Endothelial cell of umbilical vein (primary cell): ENCODE measurements around the gene DRICH1. TPM values are rescaled to one million over a fixed set of nuclear protein-coding genes. Genes with fewer than 3 reads are reported as not detected.

Source experiments
- BruUV-seq: library from RNA; stranded (reverse); fragments of 400-500 nt; replicated peaks from 2 replicates; lab custom pipeline; 2021; lab: Mats Ljungman, UMichigan
- CTCF ChIA-PET: fragments of 300-600, 350-600 bp; sonication (Branson Sonifier 250); formaldehyde crosslinking; loops from one replicate; lab custom pipeline; 2021; ENCODE audit warnings: antibody characterized with exemption, inconsistent platforms; lab: Charles Lee
- POLR2A ChIA-PET: fragments of 300-600, 350-600 bp; sonication (Branson Sonifier 250); formaldehyde crosslinking; loops from one replicate; lab custom pipeline; 2021; ENCODE audit warnings: antibody characterized with exemption, inconsistent platforms; lab: Charles Lee
- DNase-seq: peaks from one replicate; pipeline ENCODE4 v3.0.0-alpha.2; 2011; ENCODE audit warnings: low read depth, low spot score
- FAIRE-seq: peaks from 2 replicates; lab custom pipeline; 2011; peaks lifted over from hg19 to GRCh38; lab: Jason Lieb, UNC
- H2AFZ ChIP-seq: 2 replicates; pipeline ENCODE4 v1.6.0; 2012; ENCODE audit warnings: low read depth, low read length, control low read depth, inconsistent platforms
- H3K27ac ChIP-seq: 2 replicates; pipeline ENCODE4 v1.5.1; 2011; ENCODE audit warnings: low read depth, mild to moderate bottlenecking, control low read depth, low read length, moderate library complexity; ENCODE audit not compliant: insufficient read depth
- H3K27me3 ChIP-seq, 2 experiments: 2 replicates each; pipeline versions ENCODE4 v1.6.0 to v1.6.1; 2011; ENCODE audit warnings: low read length in 2 of 2, mixed read lengths in 1 of 2; ENCODE audit not compliant: control insufficient read depth in 2 of 2, insufficient read depth in 2 of 2
- H3K36me3 ChIP-seq, 2 experiments: 2 replicates in 1 of 2; 3 replicates in 1 of 2; pipeline ENCODE4 v1.5.1; 2011; ENCODE audit warnings: low read length in 2 of 2, mild to moderate bottlenecking in 1 of 2, moderate library complexity in 1 of 2; ENCODE audit not compliant: control insufficient read depth in 2 of 2, insufficient read depth in 2 of 2; ENCODE audit errors: extremely low read depth in 1 of 2
- H3K4me1 ChIP-seq: 3 replicates; pipeline ENCODE4 v1.5.1; 2011; ENCODE audit warnings: mild to moderate bottlenecking, low read length; ENCODE audit not compliant: control insufficient read depth, insufficient read depth; ENCODE audit errors: extremely low read depth
- H3K4me2 ChIP-seq: 2 replicates; pipeline ENCODE4 v1.6.1; 2011; ENCODE audit warnings: low read length, control low read depth, mixed read lengths; ENCODE audit not compliant: insufficient read depth
- H3K4me3 ChIP-seq, 3 experiments: fragments of 200-600 bp in 1 of 3; sonication (generic), shearing (Covaris generic) in 1 of 3; replicated peaks in 1 of 3; 2 replicates each; pipeline ENCODE4 v1.5.1; 2011 to 2016; ENCODE audit warnings: control low read depth in 3 of 3, low read length in 3 of 3, mild to moderate bottlenecking in 2 of 3, inconsistent platforms in 1 of 3, low read depth in 1 of 3, moderate library complexity in 1 of 3; ENCODE audit not compliant: insufficient read depth in 1 of 3
- H3K79me2 ChIP-seq: 2 replicates; pipeline ENCODE4 v1.6.0; 2012; ENCODE audit warnings: low read length, inconsistent platforms; ENCODE audit not compliant: control insufficient read depth, insufficient read depth
- H3K9ac ChIP-seq: replicated peaks from 2 replicates; pipeline ENCODE3; 2011; ENCODE audit warnings: low read length, control low read depth; ENCODE audit not compliant: insufficient read depth; ENCODE audit errors: extremely low read depth
- H3K9me1 ChIP-seq: replicated peaks from 3 replicates; pipeline ENCODE4 v1.6.0; 2011; ENCODE audit warnings: mild to moderate bottlenecking, low read length; ENCODE audit not compliant: control insufficient read depth, insufficient read depth; ENCODE audit errors: extremely low read depth
- H3K9me3 ChIP-seq: replicated peaks from 2 replicates; pipeline ENCODE4 v1.5.1; 2012; ENCODE audit warnings: low read length, inconsistent platforms; ENCODE audit not compliant: control insufficient read depth, insufficient read depth
- H4K20me1 ChIP-seq: replicated peaks from 2 replicates; pipeline ENCODE3; 2011; ENCODE audit warnings: mild to moderate bottlenecking, low read length; ENCODE audit not compliant: control insufficient read depth, insufficient read depth; ENCODE audit errors: extremely low read depth
- EZH2 ChIP-seq: IDR thresholded peaks from 2 replicates; pipeline ENCODE4 v1.6.1; 2012; ENCODE audit warnings: borderline replicate concordance, low read depth, mild to moderate bottlenecking, moderate library complexity, low read length, inconsistent platforms; ENCODE audit not compliant: severe bottlenecking
- FOS ChIP-seq: IDR thresholded peaks from 2 replicates; pipeline ENCODE4 v1.6.1; 2011; ENCODE audit warnings: mild to moderate bottlenecking, low read length, moderate library complexity, borderline replicate concordance; ENCODE audit not compliant: insufficient read depth
- GATA2 ChIP-seq: IDR thresholded peaks from 2 replicates; pipeline ENCODE4 v1.7.0; 2011; ENCODE audit warnings: low read depth, mild to moderate bottlenecking, moderate library complexity, mixed read lengths, low read length; ENCODE audit not compliant: insufficient read length, insufficient read depth
- JUN ChIP-seq: IDR thresholded peaks from 2 replicates; pipeline ENCODE4 v1.6.1; 2011; ENCODE audit warnings: borderline replicate concordance, low read depth; ENCODE audit not compliant: insufficient read length, insufficient read depth
- MAX ChIP-seq: IDR thresholded peaks from 2 replicates; pipeline ENCODE4 v1.6.1; 2011; ENCODE audit not compliant: insufficient read depth, insufficient read length
- MYC ChIP-seq: IDR thresholded peaks from one replicate; pipeline ENCODE4 v1.6.1; 2011; ENCODE audit warnings: mild to moderate bottlenecking, low read depth, low read length
- POLR2A ChIP-seq: IDR thresholded peaks from 2 replicates; pipeline ENCODE4 v1.6.1; 2012; ENCODE audit warnings: low read depth, mild to moderate bottlenecking, control low read depth, low read length
- POLR2AphosphoS5 ChIP-seq: IDR thresholded peaks from 2 replicates; pipeline ENCODE4 v1.6.1; 2012; ENCODE audit warnings: low read depth, mild to moderate bottlenecking, control low read depth, low read length, moderate library complexity; ENCODE audit not compliant: insufficient read depth
- dilution Hi-C: fragments of 300-500 bp; cut with MboI; formaldehyde crosslinking; loops from one replicate; pipeline ENCODE4 v1.15.0; 2019; ENCODE audit warnings: low sequenced_read_pairs; ENCODE audit not compliant: extremely low pct_ligation_motif_present
- intact Hi-C: fragments of 100-400 bp; cut with micrococcal nuclease; formaldehyde crosslinking; loops from one replicate; pipeline ENCODE4 v1.10.0; 2022
- polyA plus RNA-seq, 4 experiments: library from polyadenylated mRNA; depleted of rRNA in 3 of 4; stranded (reverse) in 3 of 4; unstranded in 1 of 4; fragments of >200 nt; gene quantifications; 2 replicates each; pipeline versions ENCODE4 v1.2.1 to v1.2.3, GENCODE V29; 2011 to 2012; ENCODE audit warnings: missing spikeins in 1 of 4
- total RNA-seq: library from RNA; stranded (reverse); gene quantifications from 2 replicates; pipeline ENCODE4 v1.2.3, GENCODE V29; 2021
- TF ChIP-seq, protein P1 (sequence below), 2 donors: IDR thresholded peaks; 1 replicate in 1 of 2; 2 replicates in 1 of 2; pipeline ENCODE4 v1.5.1; 2011; ENCODE audit warnings: low read length in 2 of 2, mild to moderate bottlenecking in 2 of 2, moderate library complexity in 2 of 2, control low read depth in 1 of 2, inconsistent platforms in 1 of 2, low read depth in 1 of 2; ENCODE audit not compliant: insufficient read depth in 1 of 2; ENCODE audit errors: extremely low read depth in 1 of 2

Gene DRICH1
- total and polyA plus RNA-seq, 2 donors (not counting 3 experiments of a cell fraction or from before 2014, with no cell fraction given), result 0.25 TPM; not detected in 1

GRCh38 chr22:23652286-23652685 lies 20.2 kb upstream of the DRICH1 start:
- H3K4me1 ChIP-seq, result no peaks in the 10 kb centered on the region
- dilution Hi-C loops, result no loop called here
- no peak overlapping the region for H3K9ac ChIP-seq
- no peaks in the 10 kb centered on the region for H3K36me3 ChIP-seq
- FAIRE-seq (no peak), DNase-seq (no peak)
- no peaks in the 10 kb centered on the region for H3K9me3 ChIP-seq
- ChIA-PET POLR2A (no interaction called here), CTCF (no interaction called here)
- intact Hi-C loops, result no loop called here
- no TSS peak for BruUV-seq
- H3K9me1 ChIP-seq, result no peaks in the 10 kb centered on the region
- no peak overlapping the region for H3K27ac ChIP-seq
- H3K27me3 ChIP-seq, result no peaks in the 10 kb centered on the region
- H4K20me1 ChIP-seq, result no peaks in the 10 kb centered on the region
- H3K4me2 ChIP-seq, result no peak overlapping the region
- H2AFZ ChIP-seq, result no peak overlapping the region
- H3K4me3 ChIP-seq, result no peak overlapping the region
- no peaks in the 10 kb centered on the region for H3K79me2 ChIP-seq
- TF ChIP-seq JUN (no peak), EZH2 (no peak), MYC (no peak), GATA2 (no peak), POLR2A (no peak)

- Histone ChIP-seq H3K4me1 (no peaks in the 10 kb centered on the region), H2AFZ (no peak overlapping the region), H4K20me1 (no peaks in the 10 kb centered on the region), H3K9me1 (no peaks in the 10 kb centered on the region), H3K27me3 (no peaks in the 10 kb centered on the region), H3K9me3 (no peaks in the 10 kb centered on the region), H3K79me2 (no peaks in the 10 kb centered on the region), H3K9ac (no peak overlapping the region), H3K4me2 (no peak overlapping the region), H3K4me3 (no peak overlapping the region), H3K36me3 (no peaks in the 10 kb centered on the region), H3K27ac (no peak overlapping the region)
- DNase-seq (no peak), FAIRE-seq (no peak)
- intact Hi-C loops (no loop called here), dilution Hi-C loops (no loop called here)
- CTCF ChIA-PET, result interaction anchor here (1.3 kb wide), 1 partner anchor 10 kb away, joined by 3 read pairs; no protein-coding TSS in a partner anchor
- TF ChIP-seq JUN, result no peak
- TF ChIP-seq EZH2, result no peak
- TF ChIP-seq MAX, result no peak
- TF ChIP-seq POLR2AphosphoS5, result no peak
- no peak for TF ChIP-seq MYC
- TF ChIP-seq POLR2A, result no peak
- TF ChIP-seq, protein P1, sequence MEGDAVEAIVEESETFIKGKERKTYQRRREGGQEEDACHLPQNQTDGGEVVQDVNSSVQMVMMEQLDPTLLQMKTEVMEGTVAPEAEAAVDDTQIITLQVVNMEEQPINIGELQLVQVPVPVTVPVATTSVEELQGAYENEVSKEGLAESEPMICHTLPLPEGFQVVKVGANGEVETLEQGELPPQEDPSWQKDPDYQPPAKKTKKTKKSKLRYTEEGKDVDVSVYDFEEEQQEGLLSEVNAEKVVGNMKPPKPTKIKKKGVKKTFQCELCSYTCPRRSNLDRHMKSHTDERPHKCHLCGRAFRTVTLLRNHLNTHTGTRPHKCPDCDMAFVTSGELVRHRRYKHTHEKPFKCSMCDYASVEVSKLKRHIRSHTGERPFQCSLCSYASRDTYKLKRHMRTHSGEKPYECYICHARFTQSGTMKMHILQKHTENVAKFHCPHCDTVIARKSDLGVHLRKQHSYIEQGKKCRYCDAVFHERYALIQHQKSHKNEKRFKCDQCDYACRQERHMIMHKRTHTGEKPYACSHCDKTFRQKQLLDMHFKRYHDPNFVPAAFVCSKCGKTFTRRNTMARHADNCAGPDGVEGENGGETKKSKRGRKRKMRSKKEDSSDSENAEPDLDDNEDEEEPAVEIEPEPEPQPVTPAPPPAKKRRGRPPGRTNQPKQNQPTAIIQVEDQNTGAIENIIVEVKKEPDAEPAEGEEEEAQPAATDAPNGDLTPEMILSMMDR (IDR thresholded peaks at IDR 0.05; ENCODE audit: extremely low read depth in 1 of 2, insufficient read depth in 1 of 2, low read depth in 1 of 2, low read length in 2 of 2), result no peak
- no peak for TF ChIP-seq FOS
- TF ChIP-seq GATA2, result no peak
- POLR2A ChIA-PET, result no interaction called here
- no TSS peak for BruUV-seq
Observed at GRCh38 chr22:23651676-23652075, 19.6 kb upstream of the DRICH1 start.
